HG02588 (cell line): ENCODE measurements around the gene NTF3.

Experiments used
- ATAC-seq: cut with Tn5 transposase; IDR thresholded peaks from one replicate; pipeline ENCODE4 v1.9.1; 2021; ENCODE audit warnings: mild to moderate bottlenecking, moderate library complexity; ENCODE audit not compliant: unreplicated experiment

Gene NTF3

GRCh38 chr12:5485454-5485853, 53.5 kb downstream of the NTF3 start:
- ATAC-seq: no peak

DNA sequence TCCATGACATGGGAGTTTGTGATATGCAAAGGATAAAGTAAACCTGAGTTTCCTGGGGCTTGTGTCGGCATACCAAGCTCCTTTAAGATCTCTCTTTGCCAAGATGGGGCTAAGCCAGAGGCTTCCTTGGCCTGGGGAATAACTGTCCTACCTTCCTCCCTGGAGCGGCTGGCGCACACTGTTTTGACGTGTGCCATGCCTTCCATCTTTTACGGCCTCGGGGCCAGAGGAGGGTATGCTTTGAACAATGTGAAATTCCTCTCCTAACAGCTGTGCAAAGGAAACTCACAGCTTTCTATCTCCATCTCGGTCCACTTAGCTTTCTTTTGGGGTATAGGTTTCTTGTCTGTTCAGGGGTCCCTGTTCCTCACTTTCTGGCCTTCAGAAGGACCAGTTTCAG, 55.2 kb downstream of the NTF3 start:
- ATAC-seq: no peak

DNA sequence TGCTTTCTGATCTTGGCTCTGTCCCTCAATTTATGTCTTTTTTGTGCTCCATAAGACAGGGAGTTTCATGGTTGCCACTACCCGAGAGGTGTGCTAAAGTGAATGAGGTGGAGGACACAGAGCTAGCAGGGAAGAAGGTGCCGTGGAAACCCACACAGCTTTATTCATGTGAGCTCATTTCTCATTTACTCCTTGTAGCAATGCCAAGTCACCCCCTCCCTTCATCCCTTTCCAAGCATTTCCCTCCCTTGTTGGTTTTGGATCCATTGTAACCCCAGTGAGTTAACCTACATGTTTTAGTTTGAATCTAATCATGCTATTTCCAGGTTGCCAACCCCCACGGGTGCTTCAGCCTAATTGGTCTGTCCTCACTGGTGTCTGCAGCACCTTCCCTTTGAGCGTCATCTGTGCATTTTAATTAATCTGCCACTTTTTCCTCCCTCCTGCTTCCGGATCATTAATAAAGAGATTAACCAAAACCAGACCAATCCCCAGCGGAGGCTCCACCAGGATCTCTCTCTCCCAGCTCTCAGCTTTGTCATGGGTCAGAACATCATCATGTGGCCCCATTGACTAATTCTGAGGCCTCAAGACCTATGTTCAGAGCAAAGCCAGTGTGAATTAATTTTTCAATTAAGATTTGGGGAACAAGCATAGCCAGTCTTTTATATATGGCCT, 56.2 kb downstream of the NTF3 start:
- ATAC-seq: no peak

GRCh38 chr12:5488626-5488955, 56.7 kb downstream of the NTF3 start:
- ATAC-seq: no peak

- no peak for ATAC-seq
Measured at GRCh38 chr12:5489017-5489416, 57.1 kb downstream of the NTF3 start.

- ATAC-seq: no peak
Measured at GRCh38 chr12:5489760-5490406, 58.0 kb downstream of the NTF3 start.

DNA sequence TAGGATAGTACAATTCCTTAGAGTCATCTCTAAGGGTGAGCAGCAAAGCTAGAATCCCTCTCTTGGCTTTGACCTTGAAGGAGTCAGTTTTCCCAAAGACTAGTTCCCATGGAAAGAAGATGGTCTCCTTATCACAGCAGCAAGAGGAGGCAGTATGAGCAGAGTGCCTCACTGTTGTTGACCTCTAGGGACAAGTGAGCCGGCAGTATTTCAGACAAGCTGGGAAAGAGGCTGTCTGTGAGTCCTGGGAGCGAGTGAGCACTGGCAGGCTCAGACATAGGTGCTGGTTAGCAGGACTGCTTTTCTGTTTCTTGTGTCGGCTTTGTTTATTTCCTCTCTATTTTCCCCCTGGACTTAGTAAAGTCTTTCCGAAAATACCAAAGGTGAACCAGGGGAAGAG, 60.7 kb downstream of the NTF3 start:
- no peak for ATAC-seq

DNA sequence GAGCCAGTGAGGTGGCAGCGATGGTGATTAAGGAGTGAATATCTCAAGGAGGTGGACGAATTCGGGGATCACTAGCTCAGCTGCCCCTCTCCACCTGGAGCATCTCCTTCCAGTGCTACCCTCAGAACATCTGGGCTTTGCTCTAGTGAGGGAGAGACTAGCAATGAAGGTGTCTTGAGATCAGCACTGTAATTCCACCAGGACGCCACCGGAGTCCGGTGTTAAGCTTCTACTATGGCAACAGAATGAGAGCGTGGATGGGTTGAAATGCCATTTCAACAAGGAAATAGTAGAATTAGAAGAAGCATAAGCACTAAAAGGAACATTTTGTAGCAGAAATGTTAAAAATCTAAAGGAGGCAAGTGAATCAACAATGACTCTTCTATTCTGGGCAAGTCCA, 61.1 kb downstream of the NTF3 start:
- no peak for ATAC-seq

DNA sequence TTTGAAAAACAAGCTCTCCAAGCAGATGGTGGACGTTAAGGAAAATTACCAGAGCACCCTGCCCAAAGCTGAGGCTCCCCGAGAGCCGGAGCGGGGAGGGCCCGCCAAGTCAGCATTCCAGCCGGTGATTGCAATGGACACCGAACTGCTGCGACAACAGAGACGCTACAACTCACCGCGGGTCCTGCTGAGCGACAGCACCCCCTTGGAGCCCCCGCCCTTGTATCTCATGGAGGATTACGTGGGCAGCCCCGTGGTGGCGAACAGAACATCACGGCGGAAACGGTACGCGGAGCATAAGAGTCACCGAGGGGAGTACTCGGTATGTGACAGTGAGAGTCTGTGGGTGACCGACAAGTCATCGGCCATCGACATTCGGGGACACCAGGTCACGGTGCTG, 62.4 kb downstream of the NTF3 start:
- ATAC-seq: no peak

DNA sequence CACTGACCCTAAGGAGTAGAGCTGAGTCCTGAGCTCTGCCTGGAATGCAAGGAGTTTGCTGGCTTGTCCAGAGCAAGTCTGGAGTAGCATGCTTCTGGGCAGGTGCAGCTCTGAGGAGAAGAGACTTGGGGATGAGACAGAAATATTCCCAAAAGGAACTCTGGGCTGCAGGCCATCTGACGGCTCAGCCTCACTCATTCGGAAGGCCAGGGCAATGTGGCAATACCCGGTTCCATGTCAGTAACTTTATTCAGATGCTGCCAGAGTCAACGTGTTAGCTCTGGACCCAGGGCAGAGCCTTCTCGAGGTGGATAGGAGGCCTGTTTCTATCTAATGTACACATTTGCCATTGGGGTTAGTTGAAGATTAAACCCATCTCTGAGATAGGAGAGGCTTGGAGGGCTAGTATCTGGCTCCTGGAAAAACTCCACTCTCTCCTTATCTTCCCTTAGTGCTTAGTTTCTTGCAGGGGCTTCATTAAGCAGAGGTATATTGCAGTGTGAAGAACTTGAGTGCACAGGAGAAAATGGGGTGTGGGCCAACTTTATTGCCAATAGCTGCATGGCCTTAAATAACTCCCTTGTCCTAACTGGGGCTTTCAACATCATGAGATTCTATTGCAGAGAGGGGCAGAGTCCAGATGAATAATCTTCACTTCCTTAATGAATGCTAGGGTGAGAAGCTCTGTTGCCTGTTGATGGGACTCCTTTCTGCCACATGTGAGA, 65.6 kb downstream of the NTF3 start:
- ATAC-seq: no peak

- no peak for ATAC-seq
Measured at GRCh38 chr12:5498076-5498475, 66.2 kb downstream of the NTF3 start.

GRCh38 chr12:5498806-5499205, 66.9 kb downstream of the NTF3 start:
- ATAC-seq: no peak

GRCh38 chr12:5499566-5500330, 67.8 kb downstream of the NTF3 start:
- ATAC-seq: no peak

DNA sequence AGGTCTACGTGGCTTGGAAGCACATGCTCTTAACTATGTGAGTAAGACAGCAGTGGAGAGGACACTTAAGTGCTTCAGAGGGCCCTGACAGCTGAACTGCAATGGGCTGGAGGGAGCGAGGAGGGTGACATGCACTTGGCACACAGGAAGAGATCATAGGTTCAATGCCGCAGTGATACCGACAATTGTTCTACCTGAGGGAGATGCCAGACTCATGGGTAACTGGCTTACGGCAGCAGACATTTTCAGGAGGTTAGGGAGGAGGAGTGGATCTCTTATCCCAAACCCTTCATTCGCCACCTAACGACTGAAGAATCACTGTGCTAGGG, 68.4 kb downstream of the NTF3 start:
- ATAC-seq: no peak

- ATAC-seq: no peak
Measured at GRCh38 chr12:5503774-5504173, 71.9 kb downstream of the NTF3 start.

GRCh38 chr12:5505116-5505515, 73.2 kb downstream of the NTF3 start:
- ATAC-seq: no peak

DNA sequence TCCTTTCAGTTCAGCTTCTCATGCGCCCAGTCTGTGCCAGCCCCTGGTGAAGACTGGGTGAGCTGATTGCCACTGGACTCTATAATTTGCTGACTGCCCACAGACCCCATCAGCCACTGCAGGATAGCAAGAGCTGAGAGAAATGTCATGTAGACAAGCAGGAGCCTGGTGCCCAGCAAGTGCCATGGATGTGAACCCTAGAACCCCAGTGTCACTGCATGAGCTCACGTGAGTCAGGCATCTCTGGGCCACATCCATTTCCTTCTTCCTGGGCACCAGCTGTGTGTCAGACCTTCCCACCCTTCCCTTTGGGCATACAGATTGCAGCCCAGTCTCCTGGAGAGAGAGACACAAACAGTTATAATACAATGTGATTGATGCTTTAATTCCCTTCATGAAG, 73.8 kb downstream of the NTF3 start:
- no peak for ATAC-seq

DNA sequence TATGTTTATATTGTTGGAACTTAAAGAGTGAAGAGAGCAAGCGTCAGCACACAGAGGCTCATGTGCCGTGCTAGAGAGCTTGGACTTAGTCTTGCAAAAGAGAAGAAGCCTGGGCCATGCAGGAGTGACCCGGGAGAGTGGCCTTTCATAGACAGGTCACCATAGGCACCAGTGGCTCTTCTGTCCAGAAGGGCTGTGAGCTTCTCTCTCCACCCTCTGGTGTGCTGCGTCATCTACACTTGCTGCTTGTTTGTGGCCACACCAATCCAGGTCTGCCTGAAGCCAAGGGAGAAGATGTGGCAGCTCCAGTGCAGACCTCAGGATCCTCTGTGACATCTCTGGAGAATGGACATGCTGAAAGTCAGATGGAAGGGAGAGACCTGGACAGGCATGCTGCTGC, 74.4 kb downstream of the NTF3 start:
- no peak for ATAC-seq

GRCh38 chr12:5506821-5507231, 74.9 kb downstream of the NTF3 start:
- no peak for ATAC-seq

GRCh38 chr12:5507401-5507935, 75.6 kb downstream of the NTF3 start:
- no peak for ATAC-seq

- no peak for ATAC-seq
Measured at GRCh38 chr12:5507944-5508343, 76.0 kb downstream of the NTF3 start.

DNA sequence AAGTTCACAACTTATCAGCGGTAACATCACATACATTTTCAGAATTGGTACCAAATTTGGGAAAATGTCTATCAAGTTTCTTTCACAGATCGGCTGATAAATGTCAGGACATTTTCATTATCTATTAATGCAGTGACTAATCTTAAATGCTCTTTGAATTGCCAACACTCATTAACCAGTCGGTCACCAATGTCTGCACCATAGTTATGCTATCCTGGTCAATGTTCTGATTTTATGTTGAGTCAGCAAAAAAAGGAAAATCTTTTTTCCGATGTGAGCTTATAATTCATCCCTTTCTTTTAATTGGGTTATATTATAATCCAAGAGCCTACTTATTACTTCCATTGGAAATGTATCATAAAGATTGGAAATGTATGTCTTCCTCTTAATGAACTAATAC, 77.2 kb downstream of the NTF3 start:
- ATAC-seq: no peak
